H1 (cell line): ENCODE measurements around the gene CEACAM20. TPM values are rescaled to one million over a fixed set of nuclear protein-coding genes. Genes with fewer than 3 reads are reported as not detected.

Source experiments
- HDAC2 ChIP-seq, 2 experiments: fragments of 300-600 bp in 1 of 2; sonication (generic) in 1 of 2; IDR thresholded peaks; 2 replicates each; pipeline ENCODE4 v1.6.1; 2011 to 2012; ENCODE audit warnings: low read depth in 2 of 2, low read length in 2 of 2, mild to moderate bottlenecking in 2 of 2, moderate library complexity in 2 of 2, borderline replicate concordance in 1 of 2, inconsistent platforms in 1 of 2
- JUND ChIP-seq: IDR thresholded peaks from 2 replicates; pipeline ENCODE4 v1.6.1; 2011; ENCODE audit warnings: mild to moderate bottlenecking, improper control_type of control experiment, low read length
- MAFK ChIP-seq: IDR thresholded peaks from 2 replicates; pipeline ENCODE4 v1.6.1; 2012; ENCODE audit warnings: low read depth, mild to moderate bottlenecking, improper control_type of control experiment, low read length
- RXRA ChIP-seq: IDR thresholded peaks from 2 replicates; pipeline ENCODE4 v1.6.1; 2011; ENCODE audit warnings: low read depth, mild to moderate bottlenecking, low read length, moderate library complexity; ENCODE audit not compliant: insufficient read depth
- polyA plus RNA-seq, 7 experiments: library from polyadenylated mRNA; depleted of rRNA in 3 of 7; stranded (reverse) in 5 of 7; unstranded in 2 of 7; fragments of >200 nt in 5 of 7; fragments of 200-250 nt in 2 of 7; gene quantifications; 1 replicate in 5 of 7; 2 replicates in 1 of 7; 4 replicates in 1 of 7; pipeline versions ENCODE4 v1.2.1 to v1.2.3, GENCODE V29; 2011 to 2013; ENCODE audit warnings: missing spikeins in 2 of 7, mixed read lengths in 2 of 7
- total RNA-seq: library from RNA; stranded (reverse); fragmentation: NEBNext Ultra II Directional; extraction: Animal tissue kit (Norgen Biotek cat#: 25700); gene quantifications from 2 replicates; pipeline ENCODE4 v1.2.1, GENCODE V29; 2021
- TF ChIP-seq, protein P1 (sequence below): IDR thresholded peaks from 2 replicates; pipeline ENCODE4 v1.6.1; 2012; ENCODE audit warnings: inconsistent platforms
- TF ChIP-seq, protein P2 (sequence below): IDR thresholded peaks from 2 replicates; pipeline ENCODE4 v1.6.1; 2012; ENCODE audit warnings: inconsistent platforms
- TF ChIP-seq, protein P3 (sequence below): IDR thresholded peaks from 2 replicates; pipeline ENCODE4 v1.6.1; 2011; ENCODE audit warnings: low read depth, mild to moderate bottlenecking, low read length; ENCODE audit not compliant: insufficient read depth

CEACAM20 gene
- total and polyA plus RNA-seq, 2 of the 8 experiments (the other 6 are each of a cell fraction or from before 2014, with no cell fraction given) = not detected

DNA sequence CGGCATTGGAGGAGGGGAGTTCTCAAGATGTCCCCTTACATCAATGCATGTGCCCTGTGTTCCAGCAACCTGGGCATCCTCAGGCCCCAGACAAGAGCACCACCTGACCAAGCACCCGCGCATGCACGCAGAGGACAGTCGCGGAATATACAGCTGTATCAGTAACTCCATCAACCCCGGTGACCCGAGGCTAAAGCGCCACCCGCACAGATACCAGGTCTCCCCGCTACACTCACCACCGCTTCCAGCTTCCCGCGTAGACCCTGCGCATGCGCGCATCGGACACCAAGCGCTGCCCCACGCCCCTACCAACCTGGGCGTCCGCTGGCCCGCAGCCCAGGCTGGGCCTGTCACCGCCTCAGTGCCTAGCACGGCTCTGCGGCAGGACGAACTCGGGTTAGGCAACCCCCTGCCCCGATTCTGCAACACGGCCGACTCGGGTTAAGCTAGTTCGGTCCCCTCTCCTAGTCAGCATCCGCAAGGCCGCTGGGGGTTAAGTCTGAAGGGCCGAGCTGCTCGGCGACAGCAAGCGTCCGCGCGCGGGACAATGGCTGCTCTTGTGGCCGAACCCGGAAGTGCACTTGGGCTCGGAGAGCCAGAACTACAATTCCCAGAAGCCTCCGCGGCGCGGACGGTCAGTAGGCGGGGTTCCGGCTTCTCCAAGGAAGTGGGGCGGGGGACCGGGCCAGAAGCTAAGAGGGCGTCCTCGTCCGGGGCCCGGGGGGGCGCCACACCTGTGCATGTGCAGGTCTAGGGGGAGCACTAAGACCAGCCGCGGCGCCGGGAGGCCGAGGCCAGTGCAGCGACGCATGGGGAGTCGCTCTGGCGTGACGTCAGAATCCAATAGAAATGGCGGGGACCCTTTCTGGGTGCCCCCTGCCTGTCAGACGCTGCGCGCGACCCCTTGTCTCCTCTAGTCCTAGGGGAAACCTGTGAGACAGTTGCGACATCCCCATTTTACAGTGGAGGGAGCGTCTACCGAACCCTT, 29.2 kb downstream of the CEACAM20 start, which contains the start of gene ZNF180 (continued):
- TF ChIP-seq RXRA (no peak), HDAC2 (IDR thresholded peaks at IDR 0.05; ENCODE audit: borderline replicate concordance in 1 of 2, low read depth in 2 of 2, low read length in 2 of 2) (peak in 1 of 2 experiments; percentile 96; a peak in 1 of 4 replicates), MAFK (no peak), JUND (0 out of 2 replicates have a peak, but pooled peaks have one; percentile 46)
- TF ChIP-seq, protein P1, sequence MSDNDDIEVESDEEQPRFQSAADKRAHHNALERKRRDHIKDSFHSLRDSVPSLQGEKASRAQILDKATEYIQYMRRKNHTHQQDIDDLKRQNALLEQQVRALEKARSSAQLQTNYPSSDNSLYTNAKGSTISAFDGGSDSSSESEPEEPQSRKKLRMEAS = peak; percentile 92
- TF ChIP-seq, protein P2, sequence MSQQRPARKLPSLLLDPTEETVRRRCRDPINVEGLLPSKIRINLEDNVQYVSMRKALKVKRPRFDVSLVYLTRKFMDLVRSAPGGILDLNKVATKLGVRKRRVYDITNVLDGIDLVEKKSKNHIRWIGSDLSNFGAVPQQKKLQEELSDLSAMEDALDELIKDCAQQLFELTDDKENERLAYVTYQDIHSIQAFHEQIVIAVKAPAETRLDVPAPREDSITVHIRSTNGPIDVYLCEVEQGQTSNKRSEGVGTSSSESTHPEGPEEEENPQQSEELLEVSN = peak; percentile 94
- TF ChIP-seq, protein P3, sequence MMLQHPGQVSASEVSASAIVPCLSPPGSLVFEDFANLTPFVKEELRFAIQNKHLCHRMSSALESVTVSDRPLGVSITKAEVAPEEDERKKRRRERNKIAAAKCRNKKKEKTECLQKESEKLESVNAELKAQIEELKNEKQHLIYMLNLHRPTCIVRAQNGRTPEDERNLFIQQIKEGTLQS = peak; percentile 70
